IPS-NIHi7 (cell line): ENCODE results near the gene DACT2.

ENCODE experiments used
- DNase-seq: peaks from one replicate; pipeline ENCODE4 v3.0.0; 2012; ENCODE audit warnings: mixed read lengths; ENCODE audit errors: extremely low spot score

The DACT2 gene

GRCh38 chr6:168349718-168350210 is 30.2 kb upstream of the DACT2 start:
- no peak for DNase-seq

GRCh38 chr6:168348186-168348585 is 28.6 kb upstream of the DACT2 start:
- DNase-seq, result no peak

- DNase-seq, result no peak
Observed at GRCh38 chr6:168347615-168348014, 28.0 kb upstream of the DACT2 start.

GRCh38 chr6:168347053-168347452 is 27.5 kb upstream of the DACT2 start:
- no peak for DNase-seq

- DNase-seq, result no peak
Observed at GRCh38 chr6:168345896-168346754, 26.5 kb upstream of the DACT2 start.

GRCh38 chr6:168345266-168345665 is 25.7 kb upstream of the DACT2 start:
- DNase-seq, result no peak

GRCh38 chr6:168344338-168344737 is 24.8 kb upstream of the DACT2 start:
- no peak for DNase-seq

GRCh38 chr6:168343239-168344150 is 23.9 kb upstream of the DACT2 start:
- DNase-seq, result no peak

GRCh38 chr6:168342636-168343035 is 23.1 kb upstream of the DACT2 start:
- no peak for DNase-seq

- DNase-seq, result no peak
Observed at GRCh38 chr6:168341280-168341900, 21.8 kb upstream of the DACT2 start.

- no peak for DNase-seq
Observed at GRCh38 chr6:168340819-168341218, 21.2 kb upstream of the DACT2 start.

GRCh38 chr6:168338777-168339176 is 19.2 kb upstream of the DACT2 start:
- DNase-seq, result no peak

GRCh38 chr6:168336967-168337366 is 17.4 kb upstream of the DACT2 start:
- no peak for DNase-seq

GRCh38 chr6:168333989-168334388 is 14.4 kb upstream of the DACT2 start:
- DNase-seq, result no peak

GRCh38 chr6:168333491-168333890 is 13.9 kb upstream of the DACT2 start:
- no peak for DNase-seq

GRCh38 chr6:168333039-168333438 is 13.5 kb upstream of the DACT2 start:
- peak; percentile 73 for DNase-seq

- DNase-seq, result peak; percentile 71
Observed at GRCh38 chr6:168332020-168332419, 12.4 kb upstream of the DACT2 start.

- DNase-seq, result no peak
Observed at GRCh38 chr6:168331058-168331457, 11.5 kb upstream of the DACT2 start.

- DNase-seq, result no peak
Observed at GRCh38 chr6:168330403-168330802, 10.8 kb upstream of the DACT2 start.

- DNase-seq, result no peak
Observed at GRCh38 chr6:168328086-168328485, 8.5 kb upstream of the DACT2 start.

- DNase-seq, result no peak
Observed at GRCh38 chr6:168326294-168327261, 7.0 kb upstream of the DACT2 start.
